Left ventricle myocardium inferior (tissue), 1 donor: ENCODE measurements around the gene ZNF860. TPM values are rescaled to one million over a fixed set of nuclear protein-coding genes. Genes with fewer than 3 reads are reported as not detected.
"Not testable (repeated sequence)": the region's sequence is repeated elsewhere in the genome, so short reads cannot be mapped to it uniquely, and the experiment has no call there.

Experiments used
- DNase-seq: peaks from one replicate; pipeline ENCODE4 v3.0.0-alpha.2; 2020
- H3K27ac ChIP-seq: fragments of 200-600 bp; replicated peaks from 2 replicates; pipeline ENCODE4 v1.8.0; 2021
- H3K27me3 ChIP-seq: fragments of 200-600 bp; 2 replicates; pipeline ENCODE4 v1.8.0; 2021; ENCODE audit warnings: low read depth
- H3K36me3 ChIP-seq: fragments of 200-600 bp; 2 replicates; pipeline ENCODE4 v1.8.0; 2021
- H3K4me1 ChIP-seq: fragments of 200-600 bp; 2 replicates; pipeline ENCODE4 v1.8.0; 2021
- H3K4me3 ChIP-seq: fragments of 200-600 bp; 2 replicates; pipeline ENCODE4 v1.8.0; 2021; ENCODE audit warnings: mild to moderate bottlenecking, moderate library complexity
- H3K9me3 ChIP-seq: fragments of 200-600 bp; replicated peaks from 2 replicates; pipeline ENCODE4 v1.8.0; 2021
- intact Hi-C: fragments of 100-400 bp; cut with micrococcal nuclease; formaldehyde crosslinking; loops from one replicate; pipeline ENCODE4 v1.11.0; 2022
- total RNA-seq: library from RNA; stranded (reverse); fragmentation: NEBNext Ultra II Directional; extraction: Animal tissue kit (Norgen Biotek cat#: 25700); gene quantifications from one replicate; pipeline ENCODE4 v1.2.1, GENCODE V29; 2021
- TF ChIP-seq, protein P1 (sequence below): fragments of 200-600 bp; IDR thresholded peaks from 2 replicates; pipeline ENCODE4 v1.8.0; 2021; ENCODE audit warnings: antibody characterized with exemption, mild to moderate bottlenecking, borderline replicate concordance
- donor health status: DM: no; HTN: yes; CAD: no; lungs with severe emphysema.

Gene ZNF860
- total RNA-seq, 1 donor from 2014 or later = 0.08 TPM

GRCh38 chr3:32002561-32003368 is 21.2 kb downstream of the ZNF860 start:
- TF ChIP-seq, protein P1, sequence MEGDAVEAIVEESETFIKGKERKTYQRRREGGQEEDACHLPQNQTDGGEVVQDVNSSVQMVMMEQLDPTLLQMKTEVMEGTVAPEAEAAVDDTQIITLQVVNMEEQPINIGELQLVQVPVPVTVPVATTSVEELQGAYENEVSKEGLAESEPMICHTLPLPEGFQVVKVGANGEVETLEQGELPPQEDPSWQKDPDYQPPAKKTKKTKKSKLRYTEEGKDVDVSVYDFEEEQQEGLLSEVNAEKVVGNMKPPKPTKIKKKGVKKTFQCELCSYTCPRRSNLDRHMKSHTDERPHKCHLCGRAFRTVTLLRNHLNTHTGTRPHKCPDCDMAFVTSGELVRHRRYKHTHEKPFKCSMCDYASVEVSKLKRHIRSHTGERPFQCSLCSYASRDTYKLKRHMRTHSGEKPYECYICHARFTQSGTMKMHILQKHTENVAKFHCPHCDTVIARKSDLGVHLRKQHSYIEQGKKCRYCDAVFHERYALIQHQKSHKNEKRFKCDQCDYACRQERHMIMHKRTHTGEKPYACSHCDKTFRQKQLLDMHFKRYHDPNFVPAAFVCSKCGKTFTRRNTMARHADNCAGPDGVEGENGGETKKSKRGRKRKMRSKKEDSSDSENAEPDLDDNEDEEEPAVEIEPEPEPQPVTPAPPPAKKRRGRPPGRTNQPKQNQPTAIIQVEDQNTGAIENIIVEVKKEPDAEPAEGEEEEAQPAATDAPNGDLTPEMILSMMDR = no peak
- intact Hi-C loops = no loop called here
- DNase-seq = no peak
- Histone ChIP-seq H3K27ac (no peak overlapping the region), H3K27me3 (no peaks in the 10 kb centered on the region), H3K4me3 (no peak overlapping the region), H3K4me1 (peaks cover 3% of the 10 kb centered on the region), H3K9me3 (no peaks in the 10 kb centered on the region), H3K36me3 (no peaks in the 10 kb centered on the region)

GRCh38 chr3:32003380-32003779 is 21.8 kb downstream of the ZNF860 start:
- Histone ChIP-seq H3K9me3 (no peaks in the 10 kb centered on the region), H3K27ac (no peak overlapping the region)
- intact Hi-C loops = no loop called here

GRCh38 chr3:32004113-32004765 is 22.7 kb downstream of the ZNF860 start:
- Histone ChIP-seq H3K4me3 (no peak overlapping the region), H3K27me3 (no peaks in the 10 kb centered on the region), H3K36me3 (no peaks in the 10 kb centered on the region), H3K4me1 (peaks cover 3% of the 10 kb centered on the region), H3K27ac (no peak overlapping the region), H3K9me3 (no peaks in the 10 kb centered on the region)
- TF ChIP-seq, protein P1 = no peak
- DNase-seq = no peak
- intact Hi-C loops = no loop called here

More at GRCh38 chr3:32003380-32003779, 21.8 kb downstream of the ZNF860 start:
- DNase-seq = no peak
- H3K4me3 ChIP-seq = no peak overlapping the region
- H3K36me3 ChIP-seq = no peaks in the 10 kb centered on the region
- no peaks in the 10 kb centered on the region for H3K27me3 ChIP-seq
- H3K4me1 ChIP-seq = peaks cover 3% of the 10 kb centered on the region
- TF ChIP-seq, protein P1 = no peak

- no peaks in the 10 kb centered on the region for H3K36me3 ChIP-seq
- intact Hi-C loops = no loop called here
- TF ChIP-seq, protein P1 = no peak
Observed at GRCh38 chr3:32009101-32009500, 27.6 kb downstream of the ZNF860 start.

GRCh38 chr3:32009957-32010356 is 28.4 kb downstream of the ZNF860 start:
- TF ChIP-seq, protein P1 = no peak
- H3K4me1 ChIP-seq = no peaks in the 10 kb centered on the region
- intact Hi-C loops = no loop called here
- DNase-seq = no peak
- H3K4me3 ChIP-seq = no peak overlapping the region
- H3K9me3 ChIP-seq = no peaks in the 10 kb centered on the region
- H3K36me3 ChIP-seq = no peaks in the 10 kb centered on the region
- no peak overlapping the region for H3K27ac ChIP-seq
- H3K27me3 ChIP-seq = no peaks in the 10 kb centered on the region

More at GRCh38 chr3:32009101-32009500, 27.6 kb downstream of the ZNF860 start:
- Histone ChIP-seq H3K27ac (no peak overlapping the region), H3K9me3 (no peaks in the 10 kb centered on the region), H3K4me1 (peaks cover 3% of the 10 kb centered on the region), H3K27me3 (no peaks in the 10 kb centered on the region), H3K4me3 (no peak overlapping the region)
- DNase-seq = no peak

DNA sequence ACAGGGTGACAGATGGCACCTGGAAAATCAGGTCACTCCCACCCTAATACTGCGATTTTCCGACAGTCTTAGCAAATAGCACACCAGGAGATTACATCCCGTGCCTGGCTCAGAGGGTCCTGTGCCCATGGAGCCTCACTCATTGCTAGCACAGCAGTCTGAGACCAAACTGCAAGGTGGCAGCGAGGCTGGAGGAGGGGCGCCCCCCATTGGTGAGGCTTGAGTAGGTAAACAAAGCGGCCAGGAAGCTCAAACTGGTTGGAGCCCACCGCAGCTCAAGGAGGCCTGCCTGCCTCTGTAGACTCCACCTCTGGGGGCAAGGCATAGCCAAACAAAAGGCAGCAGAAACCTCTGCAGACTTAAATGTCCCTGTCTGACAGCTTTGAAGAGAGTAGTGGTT is 29.1 kb downstream of the ZNF860 start:
- H3K9me3 ChIP-seq, H3K27ac ChIP-seq, H3K4me3 ChIP-seq, intact Hi-C loops, H3K27me3 ChIP-seq, H3K4me1 ChIP-seq, DNase-seq, H3K36me3 ChIP-seq: not testable (repeated sequence)

DNA sequence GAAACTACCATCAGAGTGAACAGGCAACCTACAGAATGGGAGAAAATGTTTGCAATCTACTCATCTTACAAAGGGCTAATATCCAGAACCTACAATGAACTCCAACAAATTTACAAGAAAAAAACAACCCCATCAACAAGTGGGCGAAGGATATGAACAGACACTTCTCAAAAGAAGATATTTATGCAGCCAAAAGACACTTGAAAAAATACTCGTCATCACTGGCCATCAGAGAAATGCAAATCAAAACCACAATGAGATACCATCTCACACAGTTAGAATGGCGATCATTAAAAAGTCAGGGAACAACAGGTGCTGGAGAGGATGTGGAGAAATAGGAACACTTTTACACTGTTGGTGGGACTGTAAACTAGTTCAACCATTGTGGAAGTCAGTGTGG is 34.1 kb downstream of the ZNF860 start:
- intact Hi-C loops, H3K27me3 ChIP-seq, DNase-seq, H3K36me3 ChIP-seq, H3K9me3 ChIP-seq, H3K4me1 ChIP-seq, H3K27ac ChIP-seq, H3K4me3 ChIP-seq: not testable (repeated sequence)
